Activated B cell treated with CpG ODN at 0.5 μM for 24 hours (primary cell): ENCODE measurements around the gene HRH4. TPM values are rescaled to one million over a fixed set of nuclear protein-coding genes. Genes with fewer than 3 reads are reported as not detected.

Experiments used
- ATAC-seq: fragments of 200-7000 bp; cut with Tn5 transposase; one replicate; pipeline ENCODE4 v1.10.0; 2021; ENCODE audit warnings: low read depth, mild to moderate bottlenecking, moderate library complexity
- CTCF ChIA-PET: fragments of 350-600 bp; sonication (Branson Sonifier 250); formaldehyde crosslinking; loops from one replicate; lab custom pipeline; 2021; ENCODE audit warnings: antibody characterized with exemption; lab: Charles Lee
- POLR2A ChIA-PET: fragments of 350-600 bp; sonication (Branson Sonifier 250); formaldehyde crosslinking; loops from one replicate; lab custom pipeline; 2021; ENCODE audit warnings: antibody characterized with exemption; lab: Charles Lee
- DNase-seq: peaks from one replicate; pipeline ENCODE4 v3.0.0; 2022
- H3K27ac Mint-ChIP-seq: one replicate; pipeline ENCODE4 v1.8.0; 2020; ENCODE audit warnings: mixed read lengths
- H3K27me3 Mint-ChIP-seq: one replicate; pipeline ENCODE4 v1.8.0; 2021; ENCODE audit warnings: mixed read lengths
- H3K36me3 Mint-ChIP-seq: one replicate; pipeline ENCODE4 v1.8.0; 2021; ENCODE audit warnings: low read depth, mixed read lengths
- H3K4me1 Mint-ChIP-seq: one replicate; pipeline ENCODE4 v1.8.0; 2021; ENCODE audit warnings: mixed read lengths
- H3K4me3 Mint-ChIP-seq: one replicate; pipeline ENCODE4 v1.8.0; 2020; ENCODE audit warnings: mild to moderate bottlenecking, mixed read lengths
- H3K9me3 Mint-ChIP-seq: one replicate; pipeline ENCODE4 v1.8.0; 2020; ENCODE audit warnings: mixed read lengths
- CTCF ChIP-seq: fragments of 200-600 bp; IDR thresholded peaks from one replicate; pipeline ENCODE4 v1.8.0; 2022; ENCODE audit warnings: antibody characterized with exemption, mild to moderate bottlenecking
- intact Hi-C: fragments of 100-400 bp; cut with micrococcal nuclease; formaldehyde crosslinking; loops from one replicate; pipeline ENCODE4 v1.15.1; 2024
- total RNA-seq: library from RNA; stranded (reverse); gene quantifications from 2 replicates; pipeline ENCODE4 v1.2.3, GENCODE V29; 2022

HRH4 gene
- total RNA-seq, 1 donor from 2014 or later: not detected

DNA sequence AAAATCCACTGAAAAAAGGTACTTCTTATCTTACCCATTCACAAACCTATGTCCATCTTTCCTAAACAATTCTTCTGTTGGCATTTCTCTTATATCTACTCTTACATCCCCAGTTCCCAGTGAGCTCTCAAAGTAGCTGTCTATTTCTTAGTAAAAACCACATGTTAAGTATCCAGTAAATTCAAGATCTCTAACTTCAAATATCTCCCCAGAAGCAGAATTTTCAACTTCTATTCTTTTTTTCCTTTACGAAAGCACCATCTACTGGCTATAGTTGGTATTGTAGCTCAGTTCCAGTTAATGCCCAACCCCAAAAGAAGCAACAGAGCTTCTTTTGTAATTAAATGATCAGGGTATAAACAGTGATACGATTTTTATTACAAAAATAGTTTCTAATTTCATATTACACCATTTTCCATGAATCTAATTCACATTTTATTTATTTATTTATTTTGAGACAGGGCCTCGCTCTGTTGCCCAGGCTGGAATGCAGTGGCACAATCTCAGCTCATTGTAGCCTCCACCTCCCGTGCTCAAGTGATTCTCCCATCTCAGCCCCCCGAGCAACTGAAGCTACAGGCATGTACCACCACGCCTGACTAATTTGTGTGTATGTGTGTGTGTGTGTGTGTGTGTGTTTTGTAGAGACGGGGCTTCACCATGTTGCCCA is 28.5 kb downstream of the HRH4 start:
- POLR2A ChIA-PET: interaction anchor here (1.0 kb wide), 1 partner anchor 237 kb away, joined by 3 read pairs; no protein-coding TSS in a partner anchor
- Mint-ChIP-seq H3K27ac (no peak overlapping the region), H3K36me3 (no peaks in the 10 kb centered on the region), H3K27me3 (peaks cover 9% of the 10 kb centered on the region), H3K4me1 (peaks cover 29% of the 10 kb centered on the region), H3K4me3 (no peak overlapping the region), H3K9me3 (no peaks in the 10 kb centered on the region)
- DNase-seq: no peak
- CTCF ChIA-PET: interaction anchor here (0.7 to 5.5 kb wide), 22 partner anchors 8 to 1344 kb away, joined by 3 to 110 read pairs (median 4); no protein-coding TSS in a partner anchor
- TF ChIP-seq CTCF: peak; percentile 51
- peak; percentile 49 for ATAC-seq
- intact Hi-C loops: loop anchor here (1.0 to 10.0 kb wide), 5 partner anchors 57 to 1343 kb away; no protein-coding TSS in a partner anchor

DNA sequence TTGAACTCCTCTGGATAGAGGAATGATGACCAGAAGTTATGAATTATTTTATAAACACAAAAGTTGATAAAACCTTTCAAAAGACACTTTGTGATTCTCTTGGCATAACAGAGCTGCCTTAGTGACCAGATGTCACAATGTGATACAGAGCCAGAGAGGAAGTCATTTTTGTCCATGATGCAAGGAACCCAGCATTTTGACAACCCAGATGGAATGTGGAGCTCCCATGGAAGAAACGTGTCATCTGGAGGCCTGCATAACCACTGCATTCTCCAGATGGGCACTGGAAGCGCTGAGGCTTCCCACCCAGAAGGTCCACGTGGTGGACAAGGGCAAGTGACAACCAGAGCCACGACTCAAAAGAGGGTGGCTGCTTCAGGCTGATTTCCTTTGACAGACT is 30.1 kb downstream of the HRH4 start:
- intact Hi-C loops: no loop called here
- Mint-ChIP-seq H3K9me3 (no peaks in the 10 kb centered on the region), H3K4me1 (peaks cover 29% of the 10 kb centered on the region), H3K27ac (no peak overlapping the region), H3K4me3 (no peak overlapping the region), H3K27me3 (peaks cover 5% of the 10 kb centered on the region), H3K36me3 (no peaks in the 10 kb centered on the region)
- ChIA-PET CTCF (interaction anchor here (5.5 kb wide), 1 partner anchor 130 kb away, joined by 110 read pairs; no protein-coding TSS in a partner anchor), POLR2A (no interaction called here)
- DNase-seq: no peak
- TF ChIP-seq CTCF: no peak
- ATAC-seq: no peak

DNA sequence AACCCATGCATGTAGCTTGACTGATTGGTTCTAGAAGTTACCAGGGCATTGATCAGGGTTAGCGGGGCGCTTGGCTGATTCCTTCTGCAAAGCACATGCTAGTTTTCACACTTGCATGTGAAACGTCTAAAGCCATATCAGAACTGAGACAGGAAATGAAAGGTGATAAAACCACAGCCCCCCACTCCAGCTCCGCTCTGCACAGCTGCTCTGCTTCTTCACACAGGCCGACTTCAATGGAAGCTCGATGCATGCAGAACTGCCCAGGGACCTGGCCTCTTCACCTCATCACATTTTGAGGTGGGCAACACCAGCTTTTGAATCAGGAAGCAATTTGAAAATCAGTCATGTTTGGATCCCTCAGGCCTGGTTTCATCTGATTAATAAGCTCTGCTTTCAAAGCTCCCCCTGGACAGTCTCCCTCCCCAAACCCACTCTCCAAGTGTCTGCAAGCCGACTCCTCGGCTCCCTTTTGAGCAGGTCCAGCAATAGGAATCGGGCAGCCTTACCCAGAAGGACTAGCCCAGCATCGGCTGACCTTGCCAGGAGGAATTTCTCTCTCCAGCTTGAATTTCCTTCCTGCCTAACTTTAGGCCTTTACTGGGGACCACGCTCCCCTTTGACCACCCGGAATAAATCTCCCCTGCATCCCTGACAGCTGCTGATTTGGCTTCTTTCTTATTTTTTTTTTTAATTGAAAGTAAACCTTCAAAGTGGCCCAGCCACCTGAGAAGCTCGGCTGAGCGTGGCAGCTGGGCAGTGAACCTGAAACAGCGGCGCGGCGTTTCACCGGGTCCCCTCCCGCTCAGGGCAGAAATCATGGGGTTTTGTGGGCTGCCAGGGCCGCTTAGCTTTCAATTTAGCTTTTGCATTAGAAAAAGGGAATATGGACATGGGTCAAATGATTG is 31.7 kb downstream of the HRH4 start:
- ChIA-PET CTCF (interaction anchor here (1.3 to 5.5 kb wide), 3 partner anchors 132 to 316 kb away, joined by 5 to 110 read pairs (median 6); no protein-coding TSS in a partner anchor), POLR2A (interaction anchor here (0.5 to 1.0 kb wide), 3 partner anchors 315 to 1948 kb away, joined by 3 to 4 read pairs (median 3); no protein-coding TSS in a partner anchor)
- TF ChIP-seq CTCF: no peak
- no peaks in the 10 kb centered on the region for H3K9me3 Mint-ChIP-seq
- peak overlapping the region; percentile 25 for H3K27ac Mint-ChIP-seq
- H3K4me1 Mint-ChIP-seq: peaks cover 29% of the 10 kb centered on the region
- peak overlapping the region; percentile 65 for H3K4me3 Mint-ChIP-seq
- peaks cover 3% of the 10 kb centered on the region for H3K27me3 Mint-ChIP-seq
- ATAC-seq (peak; percentile 59), DNase-seq (no peak)
- H3K36me3 Mint-ChIP-seq: no peaks in the 10 kb centered on the region
- intact Hi-C loops: no loop called here

DNA sequence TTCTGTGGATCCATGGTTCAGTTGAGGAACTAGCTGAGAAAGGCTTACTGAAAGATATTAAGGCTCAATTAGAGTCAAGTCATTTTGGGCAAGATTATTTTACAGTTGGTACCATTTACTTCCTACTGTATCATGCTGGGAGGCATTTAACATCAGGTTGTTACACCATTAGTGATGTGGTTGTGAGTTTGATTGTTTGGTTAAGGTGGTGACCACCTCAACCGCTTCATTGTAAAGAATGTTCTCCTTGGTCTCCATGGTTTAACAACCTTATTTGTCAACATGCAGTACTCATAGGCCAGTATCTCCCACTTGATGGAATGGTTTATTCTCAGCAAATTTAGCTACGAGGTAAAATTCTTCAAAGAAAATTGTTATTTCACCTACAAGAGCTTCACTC is 34.1 kb downstream of the HRH4 start:
- Mint-ChIP-seq H3K4me3 (no peak overlapping the region), H3K27me3 (peaks cover 3% of the 10 kb centered on the region), H3K27ac (no peak overlapping the region), H3K36me3 (no peaks in the 10 kb centered on the region), H3K4me1 (peaks cover 17% of the 10 kb centered on the region), H3K9me3 (no peaks in the 10 kb centered on the region)
- TF ChIP-seq CTCF: no peak
- ATAC-seq (no peak), DNase-seq (no peak)
- POLR2A ChIA-PET: no interaction called here
- intact Hi-C loops: no loop called here
- CTCF ChIA-PET: no interaction called here
